ENCODE measurements around the gene NR3C1.

GRCh38 chr5:143239882-143240518 is 163.5 kb downstream of the NR3C1 start:
- TF ChIP-seq CTCF (IDR thresholded peaks at IDR 0.05; ENCODE audit: insufficient read depth, low read length, poor library complexity, severe bottlenecking) (no peak), EZH2phosphoT487 (conservative IDR thresholded peaks at IDR 0.05; ENCODE audit: low read length) (no peak)
